Right lobe of liver (tissue), 4 donors: ENCODE measurements around the gene CEACAM18.

Experiments
- CTCF ChIP-seq, 4 donors: fragments of 200-600 bp in 3 of 4; fragments of 450-650 bp in 1 of 4; IDR thresholded peaks; one replicate each; pipeline versions ENCODE4 v1.5.1 to v1.8.0; 2016 to 2022; ENCODE audit warnings: antibody characterized with exemption in 4 of 4, mild to moderate bottlenecking in 2 of 4
- POLR2A ChIP-seq: fragments of 450-650 bp; IDR thresholded peaks from one replicate; pipeline ENCODE4 v1.6.1; 2017; ENCODE audit warnings: antibody characterized with exemption, mild to moderate bottlenecking
- donor health status: DM: no; HTN: no; CAD: no.
- donor health status: DM: no; HTN: no; CAD: no.
- donor health status: DM: no; HTN: yes; CAD: no.

GRCh38 chr19:51472607-51473006 lies 5.7 kb upstream of the CEACAM18 start:
- TF ChIP-seq POLR2A (no peak), CTCF (IDR thresholded peaks at IDR 0.05) (no peak)
